Measurements from ENCODE around the gene SLC35D2.
A peak's percentile ranks its signal among the peaks of the same experiment; 100 is the strongest.

Gene SLC35D2

DNA sequence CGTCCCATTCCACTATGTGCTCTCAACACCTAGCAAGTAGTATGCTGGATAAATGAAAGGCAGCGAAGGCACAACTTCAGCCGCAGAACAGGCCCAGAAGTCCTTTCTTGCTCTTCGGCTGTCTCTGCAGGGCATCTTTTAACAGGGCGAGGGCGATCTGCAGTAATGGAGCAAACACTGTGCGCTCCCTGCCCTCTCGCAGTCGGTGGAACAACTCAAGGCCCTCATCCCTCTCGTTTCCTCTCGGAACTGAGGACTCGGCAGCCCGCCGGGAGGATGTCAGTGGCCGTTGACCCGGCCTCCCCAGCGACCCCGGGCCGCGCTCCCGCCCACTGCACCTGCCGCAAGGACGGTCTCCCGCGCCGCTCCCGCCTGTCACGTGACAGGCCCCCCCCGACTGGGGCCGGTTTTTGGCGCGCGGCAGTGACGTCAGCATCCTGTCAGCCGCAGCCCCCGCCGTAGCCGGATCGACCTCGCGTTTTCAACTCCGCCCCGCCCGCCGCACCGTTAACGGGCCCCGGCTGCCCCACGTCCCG, 33.6 kb upstream of the SLC35D2 start (continued):
- TF ChIP-seq KLF8 (tag by site-specific recombination; IDR thresholded peaks at IDR 0.05) (peak; percentile 41; the same call in 1 of the 2 replicates), RBAK (tag by site-specific recombination; IDR thresholded peaks at IDR 0.05) (no peak), ZNF391 (tag by site-specific recombination; IDR thresholded peaks at IDR 0.05; ENCODE audit: borderline replicate concordance, low read depth) (0 out of 2 replicates have a peak, but pooled peaks have one; percentile 25)
- TF ChIP-seq, protein P1, sequence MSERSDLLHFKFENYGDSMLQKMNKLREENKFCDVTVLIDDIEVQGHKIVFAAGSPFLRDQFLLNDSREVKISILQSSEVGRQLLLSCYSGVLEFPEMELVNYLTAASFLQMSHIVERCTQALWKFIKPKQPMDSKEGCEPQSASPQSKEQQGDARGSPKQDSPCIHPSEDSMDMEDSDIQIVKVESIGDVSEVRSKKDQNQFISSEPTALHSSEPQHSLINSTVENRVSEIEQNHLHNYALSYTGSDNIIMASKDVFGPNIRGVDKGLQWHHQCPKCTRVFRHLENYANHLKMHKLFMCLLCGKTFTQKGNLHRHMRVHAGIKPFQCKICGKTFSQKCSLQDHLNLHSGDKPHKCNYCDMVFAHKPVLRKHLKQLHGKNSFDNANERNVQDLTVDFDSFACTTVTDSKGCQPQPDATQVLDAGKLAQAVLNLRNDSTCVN (tag by site-specific recombination; optimal IDR thresholded peaks at IDR 0.05), result peak; percentile 88

DNA sequence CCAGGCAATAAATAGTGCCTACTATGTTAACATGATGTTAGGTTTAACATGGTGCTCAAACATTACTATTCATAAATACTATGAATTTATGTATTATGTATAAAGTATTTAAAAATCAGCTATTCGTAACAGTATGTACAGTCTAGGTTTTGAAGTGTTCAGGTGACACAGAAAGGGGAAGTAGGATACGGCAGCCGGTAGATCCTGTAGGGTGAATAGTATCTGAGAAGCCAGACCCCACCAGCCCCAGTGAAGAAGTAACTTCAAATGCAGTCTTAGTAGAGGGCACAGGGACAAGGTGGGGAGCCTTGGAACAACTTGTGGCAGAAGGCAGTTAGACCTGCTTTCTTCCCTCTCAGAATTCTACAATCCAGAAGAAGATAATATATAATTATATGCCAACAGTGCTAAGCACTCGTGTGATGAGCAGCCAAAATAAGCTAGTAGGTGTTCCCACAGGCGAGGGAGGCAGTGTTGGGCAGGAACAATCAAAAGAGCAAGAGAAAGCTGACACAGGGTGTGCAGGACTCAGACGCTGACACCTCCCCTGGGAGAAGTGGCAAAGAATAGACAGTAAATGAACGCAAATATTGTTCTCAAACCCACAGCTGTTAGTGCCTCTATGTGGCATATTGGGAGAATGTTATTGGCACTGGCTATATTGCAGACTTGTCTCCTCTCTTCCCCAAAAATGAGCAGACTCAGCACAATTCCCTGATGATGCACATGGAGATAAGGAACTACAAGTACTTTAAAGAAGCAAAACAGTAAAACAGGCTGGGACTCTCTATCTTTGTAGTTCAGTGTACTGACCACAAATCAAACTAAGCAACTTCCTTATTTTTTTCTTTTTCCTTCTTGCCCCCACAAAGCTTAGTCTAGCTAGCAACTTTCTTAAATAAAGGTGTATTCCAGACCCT, 30.1 kb upstream of the SLC35D2 start:
- no peaks in the 10 kb centered on the region for H3K9me3 ChIP-seq (ENCODE audit: control insufficient read depth, insufficient read depth, low read depth, low read length)
- ChIA-PET POLR2A (interaction anchor here (1.0 kb wide), 1 partner anchor 205 kb away, joined by 8 read pairs; no protein-coding TSS in a partner anchor), CTCF (interaction anchor here (0.6 to 0.7 kb wide), 2 partner anchors 9 to 1086 kb away, joined by 5 read pairs; no protein-coding TSS in a partner anchor)
- H3K27ac ChIP-seq (ENCODE audit: extremely low read depth, low read depth, low read length), result no peak overlapping the region
- H3K4me1 ChIP-seq (ENCODE audit: control insufficient read depth, insufficient read depth, low read length), result no peaks in the 10 kb centered on the region
- H3K4me3 ChIP-seq (ENCODE audit: low read depth, low read length), result no peak overlapping the region
- TF ChIP-seq ZNF621 (tag by site-specific recombination; IDR thresholded peaks at IDR 0.05) (no peak), ZNF544 (tag by site-specific recombination; IDR thresholded peaks at IDR 0.05) (no peak), ZNF501 (tag by site-specific recombination; IDR thresholded peaks at IDR 0.05) (no peak), SP7 (tag by site-specific recombination; IDR thresholded peaks at IDR 0.05) (peak; percentile 49; the same call in 1 of the 2 replicates), ZNF155 (tag by site-specific recombination; IDR thresholded peaks at IDR 0.05) (no peak), FEZF1 (tag by site-specific recombination; IDR thresholded peaks at IDR 0.05) (peak; percentile 89)
- TF ChIP-seq, protein P2, sequence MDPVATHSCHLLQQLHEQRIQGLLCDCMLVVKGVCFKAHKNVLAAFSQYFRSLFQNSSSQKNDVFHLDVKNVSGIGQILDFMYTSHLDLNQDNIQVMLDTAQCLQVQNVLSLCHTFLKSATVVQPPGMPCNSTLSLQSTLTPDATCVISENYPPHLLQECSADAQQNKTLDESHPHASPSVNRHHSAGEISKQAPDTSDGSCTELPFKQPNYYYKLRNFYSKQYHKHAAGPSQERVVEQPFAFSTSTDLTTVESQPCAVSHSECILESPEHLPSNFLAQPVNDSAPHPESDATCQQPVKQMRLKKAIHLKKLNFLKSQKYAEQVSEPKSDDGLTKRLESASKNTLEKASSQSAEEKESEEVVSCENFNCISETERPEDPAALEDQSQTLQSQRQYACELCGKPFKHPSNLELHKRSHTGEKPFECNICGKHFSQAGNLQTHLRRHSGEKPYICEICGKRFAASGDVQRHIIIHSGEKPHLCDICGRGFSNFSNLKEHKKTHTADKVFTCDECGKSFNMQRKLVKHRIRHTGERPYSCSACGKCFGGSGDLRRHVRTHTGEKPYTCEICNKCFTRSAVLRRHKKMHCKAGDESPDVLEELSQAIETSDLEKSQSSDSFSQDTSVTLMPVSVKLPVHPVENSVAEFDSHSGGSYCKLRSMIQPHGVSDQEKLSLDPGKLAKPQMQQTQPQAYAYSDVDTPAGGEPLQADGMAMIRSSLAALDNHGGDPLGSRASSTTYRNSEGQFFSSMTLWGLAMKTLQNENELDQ (tag by site-specific recombination; IDR thresholded peaks at IDR 0.05; ENCODE audit: low read depth), result no peak
- TF ChIP-seq, protein P3, sequence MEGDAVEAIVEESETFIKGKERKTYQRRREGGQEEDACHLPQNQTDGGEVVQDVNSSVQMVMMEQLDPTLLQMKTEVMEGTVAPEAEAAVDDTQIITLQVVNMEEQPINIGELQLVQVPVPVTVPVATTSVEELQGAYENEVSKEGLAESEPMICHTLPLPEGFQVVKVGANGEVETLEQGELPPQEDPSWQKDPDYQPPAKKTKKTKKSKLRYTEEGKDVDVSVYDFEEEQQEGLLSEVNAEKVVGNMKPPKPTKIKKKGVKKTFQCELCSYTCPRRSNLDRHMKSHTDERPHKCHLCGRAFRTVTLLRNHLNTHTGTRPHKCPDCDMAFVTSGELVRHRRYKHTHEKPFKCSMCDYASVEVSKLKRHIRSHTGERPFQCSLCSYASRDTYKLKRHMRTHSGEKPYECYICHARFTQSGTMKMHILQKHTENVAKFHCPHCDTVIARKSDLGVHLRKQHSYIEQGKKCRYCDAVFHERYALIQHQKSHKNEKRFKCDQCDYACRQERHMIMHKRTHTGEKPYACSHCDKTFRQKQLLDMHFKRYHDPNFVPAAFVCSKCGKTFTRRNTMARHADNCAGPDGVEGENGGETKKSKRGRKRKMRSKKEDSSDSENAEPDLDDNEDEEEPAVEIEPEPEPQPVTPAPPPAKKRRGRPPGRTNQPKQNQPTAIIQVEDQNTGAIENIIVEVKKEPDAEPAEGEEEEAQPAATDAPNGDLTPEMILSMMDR (tag by site-specific recombination; IDR thresholded peaks at IDR 0.05), result 0 out of 2 replicates have a peak, but pooled peaks have one; percentile 18
- H3K36me3 ChIP-seq (ENCODE audit: control insufficient read depth in 2 of 2, insufficient read depth in 1 of 2, low read length in 2 of 2), result peaks cover 6 to 29% of the 10 kb centered on the region in 2 experiments

DNA sequence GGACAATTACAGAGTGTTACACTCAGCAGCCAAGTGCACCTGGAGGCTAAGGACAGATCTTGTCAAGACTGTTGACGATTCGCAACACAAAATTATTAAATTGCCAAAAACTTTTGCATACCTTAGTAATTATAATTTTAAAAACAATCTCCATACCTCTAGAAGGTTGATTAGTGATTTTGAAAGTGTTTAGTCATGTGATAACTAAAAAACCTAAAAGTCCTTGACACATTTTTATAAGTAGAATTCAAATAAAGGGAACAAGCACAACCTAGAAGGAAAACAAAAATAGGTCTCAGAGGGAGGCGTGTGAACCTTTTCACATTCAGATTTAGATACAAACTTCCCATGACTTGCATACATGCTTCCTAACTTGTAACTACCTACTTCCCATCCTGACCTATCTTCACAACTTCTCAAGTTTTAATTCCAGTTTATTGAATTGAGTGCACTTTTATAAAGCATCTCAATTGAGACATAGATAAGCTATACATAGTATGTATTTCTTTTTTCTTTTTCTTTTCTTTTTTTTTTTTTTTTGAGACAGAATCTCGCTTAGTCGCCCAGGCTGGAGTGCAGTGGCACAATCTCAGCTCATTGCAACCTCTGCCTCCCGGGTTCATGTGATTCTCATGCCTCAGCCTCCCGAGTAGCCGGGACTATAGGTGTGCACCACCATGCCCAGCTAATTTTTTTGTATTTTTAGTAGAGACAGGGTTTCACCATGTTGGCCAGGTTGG, 28.8 kb upstream of the SLC35D2 start:
- ChIA-PET CTCF (no interaction called here), POLR2A (interaction anchor here (0.6 kb wide), 1 partner anchor 21 kb away, joined by 4 read pairs; no protein-coding TSS in a partner anchor)
- H3K4me1 ChIP-seq (ENCODE audit: control insufficient read depth, insufficient read depth, low read length), result no peaks in the 10 kb centered on the region
- TF ChIP-seq MZF1 (tag by site-specific recombination; IDR thresholded peaks at IDR 0.05; ENCODE audit: borderline replicate concordance) (no peak), ZNF311 (tag by site-specific recombination; IDR thresholded peaks at IDR 0.05; ENCODE audit: borderline replicate concordance) (no peak), ZNF132 (tag by site-specific recombination; IDR thresholded peaks at IDR 0.05; ENCODE audit: borderline replicate concordance) (no peak), ZNF202 (tag by site-specific recombination; IDR thresholded peaks at IDR 0.05; ENCODE audit: borderline replicate concordance) (no peak), PRDM1 (tag by site-specific recombination; IDR thresholded peaks at IDR 0.05) (no peak), BCL11A (tag by site-specific recombination; IDR thresholded peaks at IDR 0.05; ENCODE audit: low read depth) (no peak), KLF1 (tag by site-specific recombination; IDR thresholded peaks at IDR 0.05) (no peak), ZNF404 (tag by site-specific recombination; IDR thresholded peaks at IDR 0.05) (no peak), ZNF76 (tag by site-specific recombination; IDR thresholded peaks at IDR 0.05; ENCODE audit: borderline replicate concordance, low read depth) (no peak), ZFP41 (tag by site-specific recombination; IDR thresholded peaks at IDR 0.05; ENCODE audit: borderline replicate concordance) (no peak)
- TF ChIP-seq, protein P4, sequence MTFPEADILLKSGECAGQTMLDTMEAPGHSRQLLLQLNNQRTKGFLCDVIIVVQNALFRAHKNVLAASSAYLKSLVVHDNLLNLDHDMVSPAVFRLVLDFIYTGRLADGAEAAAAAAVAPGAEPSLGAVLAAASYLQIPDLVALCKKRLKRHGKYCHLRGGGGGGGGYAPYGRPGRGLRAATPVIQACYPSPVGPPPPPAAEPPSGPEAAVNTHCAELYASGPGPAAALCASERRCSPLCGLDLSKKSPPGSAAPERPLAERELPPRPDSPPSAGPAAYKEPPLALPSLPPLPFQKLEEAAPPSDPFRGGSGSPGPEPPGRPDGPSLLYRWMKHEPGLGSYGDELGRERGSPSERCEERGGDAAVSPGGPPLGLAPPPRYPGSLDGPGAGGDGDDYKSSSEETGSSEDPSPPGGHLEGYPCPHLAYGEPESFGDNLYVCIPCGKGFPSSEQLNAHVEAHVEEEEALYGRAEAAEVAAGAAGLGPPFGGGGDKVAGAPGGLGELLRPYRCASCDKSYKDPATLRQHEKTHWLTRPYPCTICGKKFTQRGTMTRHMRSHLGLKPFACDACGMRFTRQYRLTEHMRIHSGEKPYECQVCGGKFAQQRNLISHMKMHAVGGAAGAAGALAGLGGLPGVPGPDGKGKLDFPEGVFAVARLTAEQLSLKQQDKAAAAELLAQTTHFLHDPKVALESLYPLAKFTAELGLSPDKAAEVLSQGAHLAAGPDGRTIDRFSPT (tag by site-specific recombination; IDR thresholded peaks at IDR 0.05), result no peak

More for the DNA sequence above, 28.8 kb upstream of the SLC35D2 start:
- H3K27ac ChIP-seq (ENCODE audit: extremely low read depth, low read depth, low read length), result no peak overlapping the region
- no peak overlapping the region for H3K4me3 ChIP-seq (ENCODE audit: low read depth, low read length)
- H3K9me3 ChIP-seq (ENCODE audit: control insufficient read depth, insufficient read depth, low read depth, low read length), result no peaks in the 10 kb centered on the region
- peaks cover 6 to 29% of the 10 kb centered on the region in 2 experiments for H3K36me3 ChIP-seq (ENCODE audit: control insufficient read depth in 2 of 2, insufficient read depth in 1 of 2, low read length in 2 of 2)

Data from HEK293 (cell line).